ENCODE measurements around the gene GFOD1.
A peak's percentile ranks its signal among the peaks of the same experiment; 100 is the strongest.

Gene GFOD1, protein sequence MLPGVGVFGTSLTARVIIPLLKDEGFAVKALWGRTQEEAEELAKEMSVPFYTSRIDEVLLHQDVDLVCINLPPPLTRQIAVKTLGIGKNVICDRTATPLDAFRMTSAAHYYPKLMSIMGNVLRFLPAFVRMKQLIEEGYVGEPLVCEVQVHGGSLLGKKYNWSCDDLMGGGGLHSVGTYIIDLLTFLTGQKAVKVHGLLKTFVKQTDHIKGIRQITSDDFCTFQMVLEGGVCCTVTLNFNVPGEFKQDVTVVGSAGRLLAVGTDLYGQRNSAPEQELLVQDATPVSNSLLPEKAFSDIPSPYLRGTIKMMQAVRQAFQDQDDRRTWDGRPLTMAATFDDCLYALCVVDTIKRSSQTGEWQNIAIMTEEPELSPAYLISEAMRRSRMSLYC

DNA sequence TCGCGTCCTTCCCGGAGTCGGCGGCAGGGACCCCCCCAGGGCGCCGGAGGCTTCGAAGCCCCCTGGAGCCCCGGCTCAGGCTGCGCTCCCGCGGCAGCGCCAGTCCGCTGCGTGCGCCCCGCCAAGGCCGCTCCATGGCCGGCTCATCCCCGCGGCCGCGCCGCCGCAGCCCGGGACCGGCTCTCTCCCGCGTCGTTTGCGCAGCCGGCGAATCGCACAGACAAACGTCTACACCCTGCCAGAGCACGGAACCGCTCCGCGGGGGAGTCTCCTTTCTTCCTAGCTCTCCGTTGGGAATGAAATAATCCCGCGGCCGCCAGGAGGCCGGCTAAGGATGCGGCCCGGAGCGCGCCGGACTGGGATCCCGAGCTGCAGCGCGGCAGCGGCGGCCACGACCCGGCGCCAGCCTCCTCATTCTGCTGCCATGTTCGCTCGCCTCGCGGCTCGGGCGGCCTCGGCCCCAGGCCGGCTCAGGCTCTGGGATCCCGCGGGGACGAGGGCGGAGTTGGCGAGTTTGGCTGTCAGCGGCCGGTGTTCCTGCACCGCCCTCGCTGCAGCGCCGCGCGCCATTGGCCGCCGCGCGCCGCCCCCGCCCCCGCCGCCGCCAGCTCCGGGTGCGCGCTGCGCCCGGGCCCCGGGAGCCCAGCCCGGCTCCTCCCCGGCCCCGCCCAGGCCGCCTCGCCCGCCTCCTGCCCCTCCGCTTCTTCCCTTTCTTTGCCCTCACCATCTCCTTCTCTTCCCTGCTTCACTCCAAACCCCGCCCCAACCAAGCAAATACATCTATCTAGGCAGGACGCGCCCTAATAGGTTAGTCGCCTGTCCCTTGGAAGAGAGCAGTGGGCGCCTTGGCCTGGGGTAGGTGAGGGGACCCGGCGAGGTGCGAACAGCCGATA, at the start of gene GFOD1:
Gene GFOD1 (minus strand): TSS at position 479 of the 893 bp plus-strand sequence. CDS start 710 bp downstream, outside the sequence.
- peak; percentile 79 for DNase-seq

DNA sequence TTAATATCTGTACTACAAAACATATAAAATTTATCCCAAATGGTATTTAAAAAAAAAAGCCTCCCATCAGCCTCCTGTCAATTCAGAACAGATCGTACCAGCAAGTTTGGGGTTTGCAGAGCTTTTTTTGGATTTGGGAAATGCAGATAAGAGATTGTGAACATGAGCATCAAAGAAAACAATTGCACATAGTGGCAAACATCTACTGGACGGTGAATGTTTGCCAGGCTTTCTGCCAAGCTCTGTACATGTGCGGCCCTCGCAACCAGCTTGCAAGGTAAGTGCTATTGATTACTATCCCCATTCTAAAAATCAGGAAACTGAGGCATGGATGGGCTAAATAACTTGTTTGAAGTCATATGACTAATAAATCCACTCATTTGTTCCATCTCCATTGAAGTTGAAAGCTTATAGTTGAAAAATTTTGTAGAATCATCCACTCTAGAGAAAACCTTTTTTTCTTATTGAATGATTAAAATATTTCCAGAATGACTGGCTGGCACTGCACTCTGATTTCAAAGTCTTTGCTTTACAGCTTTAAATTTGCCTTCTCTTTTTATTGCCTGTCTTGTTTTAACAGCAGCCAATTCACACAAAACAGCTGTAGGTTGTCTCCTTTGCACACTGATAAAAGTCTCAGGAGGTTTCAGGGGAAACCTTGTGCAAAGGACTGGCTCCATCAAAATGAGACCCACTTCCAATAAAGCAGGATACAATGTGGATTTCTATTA, 49.6 kb upstream of the GFOD1 start:
- DNase-seq, result no peak

DNA sequence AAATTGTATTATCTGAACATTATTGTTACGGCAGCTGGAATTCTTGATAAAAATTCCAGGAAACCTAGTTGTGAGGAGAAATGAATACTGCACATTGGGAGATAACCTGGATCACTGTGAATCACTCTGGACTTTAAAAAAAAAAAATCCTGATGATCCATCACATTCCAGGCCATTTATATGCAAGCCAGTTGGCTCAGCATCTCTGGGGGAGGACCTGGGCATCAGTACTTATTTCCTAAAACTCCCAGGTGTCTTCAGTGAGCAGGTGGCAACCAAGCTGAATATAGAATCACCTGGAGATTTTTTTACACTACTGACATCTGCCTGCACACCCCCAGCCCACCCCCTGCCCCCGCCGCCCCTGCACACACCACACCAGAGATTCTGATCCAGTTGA, 47.9 kb upstream of the GFOD1 start:
- no peak for DNase-seq

DNA sequence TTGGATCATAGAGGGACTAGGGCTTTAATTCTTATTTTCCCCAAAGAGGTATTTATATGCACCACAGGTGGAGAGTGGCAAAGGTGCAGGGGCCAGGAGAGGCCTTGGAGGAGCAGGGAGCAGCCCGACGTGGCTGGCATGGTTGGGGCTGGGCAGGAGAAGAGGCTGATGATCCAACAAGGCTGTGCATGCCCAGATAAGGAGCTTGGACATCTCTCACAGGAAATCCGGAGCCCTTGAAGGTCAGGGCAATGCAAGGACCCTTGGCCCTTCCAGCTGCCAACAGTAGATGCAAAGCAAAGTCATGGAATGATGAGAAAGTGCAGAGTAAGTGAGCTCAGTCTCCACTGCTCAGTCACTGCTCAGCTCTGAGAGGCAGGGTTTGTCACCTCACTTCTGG, 47.1 kb upstream of the GFOD1 start:
- DNase-seq, result no peak

DNA sequence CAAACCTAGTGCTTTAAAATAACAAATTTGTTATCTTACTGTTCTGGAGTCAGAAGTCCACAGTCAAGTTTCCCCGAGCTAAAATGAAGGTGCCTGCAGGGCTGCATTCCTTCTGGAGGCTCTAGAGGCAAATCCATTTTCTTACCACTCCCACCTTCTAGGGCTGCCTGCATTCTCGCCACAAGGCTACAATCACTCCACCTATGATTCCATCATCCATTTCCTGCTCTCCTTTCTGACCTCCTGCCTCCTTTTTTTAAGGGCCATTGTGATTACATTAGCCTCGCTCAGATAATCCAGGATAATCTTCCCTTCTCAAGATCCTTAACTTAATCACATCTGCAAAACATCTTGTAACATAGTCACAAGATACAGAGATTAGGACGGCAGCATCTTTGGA, 44.6 kb upstream of the GFOD1 start:
- DNase-seq, result no peak

DNA sequence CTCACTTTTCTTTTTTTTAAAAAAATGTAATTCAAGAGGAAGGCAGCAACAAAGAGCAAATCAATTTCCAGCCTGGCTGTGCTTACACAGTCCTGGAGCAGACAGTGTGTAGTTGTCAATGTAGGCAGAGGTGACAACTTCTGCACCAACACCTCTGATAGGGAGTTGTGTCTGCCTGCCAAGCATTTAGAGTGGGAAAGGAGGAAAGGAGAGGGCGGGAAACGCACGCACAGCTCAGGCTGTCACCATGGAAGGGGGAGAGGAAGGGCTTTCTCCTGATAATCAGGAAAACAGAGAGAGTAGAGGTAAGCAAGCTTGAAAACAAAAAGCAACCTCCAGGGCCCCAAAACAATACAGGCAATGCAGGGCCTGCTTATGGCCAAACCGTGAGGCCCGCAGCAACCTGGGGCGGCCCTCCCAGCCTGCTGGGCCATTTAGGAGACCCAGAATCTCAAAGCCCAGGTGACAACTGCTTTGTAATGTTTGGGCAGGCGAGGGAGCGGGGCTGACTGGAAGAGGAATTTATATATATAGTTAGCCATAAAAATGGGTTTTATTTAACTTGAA, 41.5 kb upstream of the GFOD1 start:
- DNase-seq, result no peak

DNA sequence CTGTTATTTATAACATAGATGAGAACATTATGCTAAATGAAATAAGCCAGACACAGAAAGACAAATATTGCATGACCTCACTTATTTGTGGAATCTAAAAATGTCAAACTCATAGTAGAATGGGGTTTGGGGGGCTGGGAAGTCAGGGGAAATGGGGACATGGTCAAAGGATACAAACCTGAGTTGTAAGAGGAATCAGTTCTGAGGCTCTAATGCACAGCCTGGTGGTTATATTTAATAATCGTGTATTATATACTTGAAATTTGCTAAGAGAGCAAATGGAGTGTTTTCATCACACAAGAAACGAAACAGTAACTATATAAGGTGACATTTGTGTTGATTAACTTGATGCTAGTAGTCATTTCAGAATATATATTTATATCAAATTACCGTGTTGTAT, 40.8 kb upstream of the GFOD1 start:
- DNase-seq, result no peak

DNA sequence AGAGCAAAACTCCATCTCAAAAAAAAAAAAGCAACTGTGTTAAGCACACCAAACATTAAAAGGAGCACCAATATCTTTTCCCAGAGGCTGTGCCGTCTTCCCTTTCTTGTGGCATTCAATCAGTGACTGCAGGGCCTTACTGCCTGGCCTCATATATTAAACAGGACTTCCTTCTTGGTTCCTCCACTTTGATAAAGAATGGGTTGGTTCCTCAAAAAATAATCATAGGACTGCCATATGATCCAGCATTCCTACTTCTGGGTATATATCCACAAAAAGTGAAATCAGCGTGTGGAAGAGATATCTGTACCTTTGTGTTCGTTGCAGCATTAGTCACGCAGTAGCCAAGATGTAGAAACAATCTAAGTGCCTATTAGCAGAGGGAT, 40.3 kb upstream of the GFOD1 start:
- DNase-seq, result no peak

DNA sequence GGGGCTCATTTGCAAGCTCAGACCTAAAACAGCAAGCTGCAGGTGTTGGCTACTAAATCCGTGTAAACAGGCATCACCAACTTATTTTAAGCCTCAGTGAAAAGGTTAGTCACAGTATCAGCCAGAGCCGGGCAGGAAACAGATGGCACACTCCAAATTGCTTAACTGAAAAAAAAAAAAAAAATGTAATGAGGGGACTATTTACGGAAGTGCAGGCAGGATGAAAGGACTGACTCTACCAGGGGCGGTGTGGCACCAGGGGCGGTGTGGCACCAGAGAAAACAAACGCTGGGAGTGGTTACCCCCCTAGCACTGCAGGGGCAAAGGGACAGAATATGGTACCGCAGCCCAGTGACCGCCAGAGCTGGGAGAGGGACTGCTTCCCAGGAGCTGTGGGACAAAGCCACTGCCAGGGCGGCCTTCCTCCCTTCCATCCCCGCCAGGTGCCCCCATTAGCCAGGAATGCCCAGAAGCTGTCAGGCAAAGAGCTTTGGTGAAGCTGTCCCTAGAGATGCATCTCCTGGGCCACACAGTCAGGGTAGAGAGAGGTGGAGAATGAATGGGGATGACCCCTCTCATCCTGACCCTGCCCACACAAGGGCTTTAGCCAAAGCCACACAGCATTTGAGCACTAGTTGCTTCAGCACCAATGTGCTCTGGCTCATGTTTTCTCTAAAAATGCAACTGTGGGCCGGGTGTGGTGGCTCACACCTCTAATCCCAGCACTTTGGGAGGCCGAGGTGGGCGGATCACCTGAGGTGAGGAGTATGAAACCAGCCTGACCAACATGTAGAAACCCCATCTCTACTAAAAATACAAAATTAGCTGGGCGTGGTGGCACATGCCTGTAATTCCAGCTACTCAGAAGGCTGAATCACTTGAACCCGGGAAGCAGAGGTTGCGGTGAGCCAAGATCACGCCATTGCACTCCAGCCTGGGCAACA, 39.6 kb upstream of the GFOD1 start:
- peak; percentile 72 for DNase-seq

DNA sequence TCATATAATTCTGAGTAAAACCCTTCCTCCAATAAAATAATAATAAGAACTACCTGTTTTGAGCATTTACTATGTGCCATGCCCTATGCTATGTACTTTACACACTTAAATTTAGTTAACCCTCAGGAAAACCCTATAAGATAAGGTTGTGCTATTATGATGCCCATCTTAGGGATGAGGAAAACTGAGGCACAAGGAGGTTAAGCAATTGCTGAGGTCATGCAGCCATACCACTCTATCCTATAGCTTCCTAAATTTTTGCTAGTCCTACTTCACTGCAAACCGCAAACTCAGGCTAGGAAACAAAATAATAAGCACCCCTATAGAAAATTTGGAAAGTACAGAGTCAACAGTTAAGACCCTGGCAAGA, 38.9 kb upstream of the GFOD1 start:
- DNase-seq, result no peak

DNA sequence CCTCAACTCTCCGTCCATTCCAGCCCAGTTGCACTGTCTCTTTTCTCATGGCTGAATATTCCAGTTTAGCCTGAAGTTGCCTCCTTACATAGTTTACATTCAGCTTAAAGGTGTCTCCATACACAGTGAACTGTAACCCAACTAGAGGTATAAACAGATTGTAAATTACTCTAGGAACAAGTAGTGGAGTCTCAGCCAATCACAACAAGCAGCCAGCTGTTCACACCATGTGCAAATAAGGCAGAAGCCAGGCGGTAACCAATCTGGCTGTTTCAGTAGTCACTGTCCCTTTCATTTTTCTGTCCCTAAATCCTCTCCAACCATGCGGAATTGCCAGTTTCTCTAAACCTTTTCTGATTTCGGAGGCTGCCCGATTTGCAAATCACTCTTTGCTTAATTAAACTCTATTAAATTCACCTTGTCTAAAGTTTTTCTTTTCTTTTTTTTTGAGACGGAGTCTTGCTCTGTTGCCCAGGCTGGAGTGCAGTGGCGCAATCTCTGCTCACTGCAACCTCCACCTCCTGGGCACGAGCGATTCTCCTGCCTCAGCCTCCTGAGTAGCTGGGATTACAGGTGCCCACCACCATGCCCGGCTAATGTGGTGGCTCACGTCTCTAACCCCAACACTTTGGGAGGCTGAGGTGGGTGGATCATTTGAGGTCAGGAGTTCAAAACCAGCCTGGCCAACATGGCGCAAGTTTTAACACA, 37.6 kb upstream of the GFOD1 start:
- DNase-seq, result no peak

DNA sequence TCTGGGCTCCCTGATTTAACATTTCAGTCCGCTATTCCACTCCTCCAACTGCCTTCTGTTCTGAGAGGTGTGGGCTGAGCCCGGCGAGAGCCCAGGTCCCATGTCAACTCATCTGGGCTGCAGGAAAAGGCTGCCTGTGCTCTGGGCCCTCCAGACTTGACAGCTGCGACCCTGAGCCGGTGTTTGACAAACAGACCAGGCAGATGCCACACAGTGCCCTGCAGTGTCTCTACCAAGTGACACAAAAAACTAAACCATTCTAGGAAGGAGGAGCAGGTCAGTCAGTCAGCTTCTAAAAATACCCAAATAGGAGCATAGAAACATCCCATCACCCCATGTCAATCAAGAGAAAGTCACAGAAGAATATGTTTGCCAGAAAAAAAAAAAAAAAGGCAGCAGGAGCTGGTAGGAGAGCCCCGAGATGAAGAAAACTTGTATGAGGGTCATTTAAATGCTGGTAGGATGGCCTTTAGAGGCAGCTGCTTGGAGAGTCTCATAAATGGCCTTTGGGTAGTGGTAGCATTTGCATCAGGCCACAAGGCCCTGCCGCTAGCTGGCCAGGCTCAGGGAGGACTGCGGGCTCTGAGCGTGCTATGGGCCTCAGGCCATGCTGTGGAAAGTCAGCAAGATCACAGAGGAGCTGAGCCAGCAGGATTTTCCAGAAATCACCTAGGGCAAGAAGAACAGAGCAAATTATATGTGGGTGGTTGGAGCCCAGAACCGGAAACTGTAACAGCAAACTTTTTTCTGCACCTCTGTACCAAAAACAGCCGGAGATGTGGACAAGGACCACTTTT, 36.6 kb upstream of the GFOD1 start:
- no peak for DNase-seq

DNA sequence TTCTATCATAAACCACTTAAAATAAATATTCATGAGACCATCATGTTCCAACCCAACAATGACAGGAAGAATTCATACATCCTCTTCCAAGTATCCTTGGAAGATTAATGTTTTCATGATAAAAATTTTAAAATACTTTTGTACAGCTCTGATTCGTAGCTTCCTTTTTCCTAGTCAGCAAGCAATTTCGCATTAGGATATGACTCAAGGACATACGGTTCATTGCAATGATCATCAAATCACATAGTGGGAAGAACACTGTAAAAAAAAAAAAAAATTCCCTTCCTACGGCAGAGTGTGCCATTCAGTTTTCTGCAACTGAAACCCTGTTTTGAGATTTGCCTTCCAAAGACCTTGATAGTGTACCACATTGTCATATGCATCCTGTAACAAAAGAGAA, 35.3 kb upstream of the GFOD1 start:
- no peak for DNase-seq

DNA sequence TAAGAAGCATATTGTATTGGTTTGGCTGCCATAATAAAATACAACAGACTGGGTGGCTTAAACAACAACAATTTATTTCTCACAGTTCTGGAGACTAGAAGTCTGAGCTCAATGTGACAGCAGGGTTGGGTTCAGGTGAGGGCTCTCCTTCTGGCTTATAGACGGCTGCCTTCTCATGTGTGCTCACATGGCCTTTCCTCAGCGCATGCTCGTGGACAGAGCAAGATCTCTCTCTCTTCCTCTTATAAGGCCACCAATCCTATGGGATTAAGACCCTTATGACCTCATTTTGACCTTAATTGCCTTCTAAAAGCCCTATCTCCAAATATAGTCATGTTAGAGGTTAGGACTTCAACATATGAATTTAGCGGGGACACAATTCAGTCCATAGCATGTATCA, 32.4 kb upstream of the GFOD1 start:
- DNase-seq, result no peak

DNA sequence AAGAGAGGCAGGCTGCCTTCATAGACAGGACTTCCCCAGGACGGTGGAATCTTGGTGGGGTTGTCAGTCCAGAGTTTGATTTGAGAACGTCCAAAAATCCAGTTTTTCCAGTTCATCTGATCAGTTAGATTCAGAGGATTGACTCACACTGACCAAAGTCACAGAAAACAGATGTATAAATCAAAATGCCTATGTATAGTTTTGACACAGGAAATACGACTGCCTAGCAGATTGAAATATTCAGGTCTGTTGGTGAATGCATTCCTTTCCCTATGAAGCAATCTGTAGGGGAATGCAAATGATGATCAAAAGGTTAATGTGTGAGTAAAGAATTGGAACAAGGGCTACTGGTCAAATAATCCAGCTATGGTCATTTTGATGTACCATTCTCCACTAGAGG, 29.7 kb upstream of the GFOD1 start:
- no peak for DNase-seq

DNA sequence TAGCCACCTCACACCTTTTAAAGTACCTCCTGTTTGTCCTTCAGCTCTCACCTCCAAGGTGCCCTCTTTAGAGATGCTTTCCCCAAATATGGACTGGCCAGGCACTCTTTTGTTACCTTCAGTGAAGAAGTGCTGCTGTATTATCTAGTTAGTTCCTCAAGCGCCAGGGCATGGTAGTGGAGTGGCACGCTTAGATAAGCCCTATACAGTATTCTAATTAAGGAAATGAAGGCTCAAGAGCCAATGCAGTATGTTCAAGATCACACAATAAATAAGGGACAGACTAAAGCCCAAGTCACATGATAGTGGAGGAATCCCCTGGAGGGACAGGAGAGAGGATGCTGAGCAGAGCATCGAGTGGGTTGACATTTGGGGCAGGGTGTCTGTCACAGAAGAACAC, 28.5 kb upstream of the GFOD1 start:
- no peak for DNase-seq

DNA sequence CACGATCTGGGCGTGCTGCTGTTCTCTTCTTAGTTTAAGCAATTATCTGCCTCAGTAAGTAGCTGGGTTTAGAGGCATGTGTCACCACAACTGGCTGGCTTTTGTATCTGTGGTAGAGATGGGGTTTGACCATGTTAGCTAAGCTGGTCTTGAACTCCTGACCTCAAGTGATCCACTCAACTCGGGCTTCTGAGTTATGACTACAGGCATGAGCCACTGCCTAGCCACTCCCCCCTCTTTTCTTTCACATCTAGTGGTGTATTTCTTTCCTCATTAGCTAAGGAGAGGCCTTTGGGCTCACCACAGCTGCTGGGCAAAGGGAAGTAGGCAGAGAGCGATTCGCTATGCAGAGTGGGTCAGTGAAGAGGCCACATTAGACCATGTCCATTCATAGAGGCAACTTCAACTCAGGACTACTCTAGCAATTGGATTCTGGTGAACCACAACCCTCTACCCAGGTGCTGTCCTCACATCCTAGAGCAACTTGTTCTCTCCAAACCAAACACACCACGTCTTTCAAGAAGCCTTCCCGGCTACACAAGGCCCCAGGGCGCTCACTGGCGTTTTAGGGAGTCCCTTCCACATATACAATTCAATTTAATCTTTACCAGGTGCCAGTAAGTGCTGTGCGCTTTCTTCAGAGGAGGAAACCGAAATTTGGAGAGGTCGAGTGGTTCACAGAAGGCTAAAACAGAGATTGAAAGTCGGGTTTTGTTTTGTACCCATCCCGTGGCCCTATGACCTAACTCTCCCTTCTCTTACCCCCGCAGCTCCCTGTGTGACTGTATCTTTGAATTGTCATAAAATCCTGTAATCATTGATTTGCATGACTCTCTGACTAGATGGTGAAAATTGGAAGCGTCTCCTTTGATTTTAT, 26.5 kb upstream of the GFOD1 start:
- no peak for DNase-seq

DNA sequence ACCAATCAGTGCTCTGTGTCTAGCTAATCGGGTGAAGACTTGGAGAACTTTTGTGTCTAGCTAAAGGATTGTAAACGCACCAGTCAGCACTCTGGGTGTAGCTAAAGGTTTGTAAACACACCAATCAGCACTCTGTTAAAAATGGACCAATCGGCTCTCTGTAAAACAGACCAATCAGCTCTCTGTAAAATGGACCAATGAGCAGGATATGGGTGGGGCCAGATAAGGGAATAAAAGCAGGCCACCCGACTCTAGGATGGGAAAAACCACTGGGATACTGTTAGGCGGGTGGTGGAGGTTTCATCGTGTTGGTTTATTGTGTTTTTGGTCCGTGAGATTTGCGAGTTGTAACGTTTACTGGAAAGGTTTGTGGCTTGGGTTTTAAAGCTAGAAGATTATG, 25.5 kb upstream of the GFOD1 start:
- no peak for DNase-seq

DNA sequence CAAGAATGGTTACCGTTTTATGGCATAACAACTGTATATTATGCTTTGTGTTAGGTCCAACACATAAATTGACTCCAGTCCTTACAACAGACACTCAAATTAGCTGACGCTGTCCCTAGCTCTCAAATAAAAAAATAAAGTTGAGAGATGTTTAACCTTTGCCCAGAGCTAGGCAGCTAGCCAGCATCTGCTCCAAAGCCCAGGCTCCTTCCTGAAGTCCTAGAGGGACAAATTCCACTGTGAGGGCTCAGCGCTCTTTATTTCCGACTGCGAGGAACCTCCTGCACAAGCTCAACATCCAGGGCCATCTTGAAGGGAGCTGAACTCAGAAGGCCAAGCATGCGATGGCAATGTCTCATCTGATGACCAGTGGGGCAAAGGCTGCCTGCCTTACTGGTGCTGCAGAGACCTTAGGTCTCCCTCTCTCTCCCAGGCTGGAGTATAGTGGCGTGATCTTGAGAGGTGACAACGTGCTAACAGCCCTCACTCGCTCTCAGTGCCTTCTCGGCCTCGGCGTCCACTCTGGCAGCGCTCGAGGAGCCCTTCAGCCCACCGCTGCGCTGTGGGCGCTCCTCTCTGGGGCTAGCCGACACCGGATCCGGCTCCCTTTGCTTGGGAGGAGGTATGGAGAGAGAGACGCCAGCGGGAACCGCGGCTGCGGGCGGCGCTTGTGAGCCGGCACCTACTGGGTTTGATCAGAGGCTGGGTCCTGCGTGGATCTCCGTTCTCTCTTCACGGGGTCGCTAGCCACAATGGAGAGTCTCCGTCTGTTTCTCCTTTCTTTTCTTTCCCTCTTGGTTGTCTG, 24.7 kb upstream of the GFOD1 start:
- DNase-seq, result no peak

Data from CD4-positive, alpha-beta T cell treated with Interleukin-15 for 1 hour (primary cell).